Subcutaneous adipose tissue (tissue), 4 donors: ENCODE results near the gene KIF5A. TPM values are rescaled to one million over a fixed set of nuclear protein-coding genes. Genes with fewer than 3 reads are reported as not detected.

Experiments
- CTCF ChIP-seq: fragments of 450-650 bp; IDR thresholded peaks from one replicate; pipeline ENCODE4 v1.5.1; 2016; ENCODE audit warnings: low read depth, mild to moderate bottlenecking, control low read depth, antibody characterized with exemption, moderate library complexity
- small RNA-seq: library from RNA; depleted of rRNA; stranded (forward); fragments of <200 nt; gene quantifications from one replicate; pipeline ENCODE3, GENCODE V24; 2016
- total RNA-seq, 4 donors: library from RNA; depleted of rRNA; stranded (reverse); fragments of >200 nt; gene quantifications; one replicate each; pipeline ENCODE4 v1.1.0, GENCODE V29; 2016

The KIF5A gene
- total RNA-seq, 4 donors from 2014 or later = 0.17 to 0.38 TPM; not detected in 2

GRCh38 chr12:57632958-57633840 is 83.4 kb downstream of the KIF5A start, which contains the start of gene B4GALNT1:
Gene B4GALNT1 (minus strand): TSS chr12:57633201. CDS start chr12:57632132, 1,069 bp downstream.
- TF ChIP-seq CTCF = no peak

Small RNAs within 50 kb of the gene (small RNA-seq; reads per million reads assigned to genes)
- not detected for gene MIR616

Other genes starting within 250 kb of the KIF5A start
- gene R3HDM2, start 119.0 kb upstream of the KIF5A start, total RNA-seq = 10 to 100 TPM; 48.2 to 51.2 (median 48.7) TPM
- not detected for gene INHBC, start 115.3 kb upstream of the KIF5A start, total RNA-seq
- not detected for gene INHBE, start 94.7 kb upstream of the KIF5A start, total RNA-seq
- 1 to 10 TPM in 3 of 4 donors, not detected in 1; 1.5 to 3.7 (median 2.9) TPM for gene GLI1, start 90.3 kb upstream of the KIF5A start, total RNA-seq
- gene ARHGAP9, start 70.2 kb upstream of the KIF5A start, total RNA-seq = 10 to 100 TPM; 16.6 to 50.1 (median 24.7) TPM
- 10 to 100 TPM; 43.4 to 86.9 (median 47.5) TPM for gene MARS1, start 62.0 kb upstream of the KIF5A start, total RNA-seq
- 10 to 100 TPM; 23.3 to 68.8 (median 45.1) TPM for gene DDIT3, start 29.5 kb upstream of the KIF5A start, total RNA-seq
- gene MBD6, start 27.2 kb upstream of the KIF5A start, total RNA-seq = 10 to 100 TPM; 14.8 to 41.4 (median 16.8) TPM
- 100 to 1,000 TPM in 3 of 4 donors, 10 to 100 TPM in 1; 78.6 to 161 (median 131) TPM for gene DCTN2, start 2.9 kb upstream of the KIF5A start, total RNA-seq
- gene PIP4K2C, start 41.1 kb downstream of the KIF5A start, total RNA-seq = 10 to 100 TPM; 10.7 to 13.2 (median 11.9) TPM
- 1 to 10 TPM; 1.8 to 4.8 (median 4.0) TPM for gene DTX3, start 54.8 kb downstream of the KIF5A start, total RNA-seq
- 10 to 100 TPM in 1 of 4 donors, 1 to 10 TPM in 3; 2.1 to 13.6 (median 8.9) TPM for gene ARHGEF25, start 61.4 kb downstream of the KIF5A start, total RNA-seq
- 1 to 10 TPM in 1 of 4 donors, under 1 TPM in 3; 0.17 to 3.4 (median 0.49) TPM for gene B4GALNT1, start 83.2 kb downstream of the KIF5A start, total RNA-seq
- 100 to 1,000 TPM; 120 to 390 (median 277) TPM for gene OS9, start 144.1 kb downstream of the KIF5A start, total RNA-seq
- gene AGAP2, start 188.7 kb downstream of the KIF5A start, total RNA-seq = 1 to 10 TPM in 3 of 4 donors, under 1 TPM in 1; 0.49 to 2.8 (median 2.0) TPM
- 100 to 1,000 TPM in 1 of 4 donors, 10 to 100 TPM in 3; 52.8 to 116 (median 62.2) TPM for gene TSPAN31, start 195.0 kb downstream of the KIF5A start, total RNA-seq
- gene CDK4, start 202.3 kb downstream of the KIF5A start, total RNA-seq = 100 to 1,000 TPM in 1 of 4 donors, 10 to 100 TPM in 3; 66.3 to 104 (median 83.6) TPM
- gene MARCHF9, start 205.1 kb downstream of the KIF5A start, total RNA-seq = 10 to 100 TPM in 1 of 4 donors, 1 to 10 TPM in 3; 4.2 to 10.5 (median 5.2) TPM
- under 1 TPM in 2 of 4 donors, not detected in 2; 0.17 to 0.44 TPM for gene CYP27B1, start 217.0 kb downstream of the KIF5A start, total RNA-seq
- gene METTL1, start 222.1 kb downstream of the KIF5A start, total RNA-seq = 10 to 100 TPM in 1 of 4 donors, 1 to 10 TPM in 3; 4.4 to 13.7 (median 6.2) TPM
- 10 to 100 TPM; 10.3 to 14.6 (median 11.4) TPM for gene EEF1AKMT3, start 222.6 kb downstream of the KIF5A start, total RNA-seq
- gene TSFM, start 232.7 kb downstream of the KIF5A start, total RNA-seq = 10 to 100 TPM; 16.7 to 26.0 (median 22.9) TPM